GM19395 (cell line): ENCODE data around the gene LRRN1.
"Not testable (repeated sequence)": the region's sequence is repeated elsewhere in the genome, so short reads cannot be mapped to it uniquely, and the experiment has no call there.

Experiments
- ATAC-seq: cut with Tn5 transposase; IDR thresholded peaks from one replicate; pipeline ENCODE4 v1.9.1; 2021; ENCODE audit warnings: mild to moderate bottlenecking, moderate library complexity; ENCODE audit not compliant: unreplicated experiment

The LRRN1 gene

GRCh38 chr3:3887311-3887710 lies 88.1 kb downstream of the LRRN1 start:
- ATAC-seq: not testable (repeated sequence)

GRCh38 chr3:3893590-3893989 lies 94.4 kb downstream of the LRRN1 start:
- no peak for ATAC-seq
